MCF 10A (cell line): ENCODE measurements around the gene SPAG7. TPM values are rescaled to one million over a fixed set of nuclear protein-coding genes. Genes with fewer than 3 reads are reported as not detected.

Source experiments
- BruUV-seq: library from RNA; stranded (reverse); fragments of 400-500 nt; replicated peaks from 2 replicates; lab custom pipeline; 2021; lab: Mats Ljungman, UMichigan
- CTCF ChIA-PET: fragments of 300-600 bp; sonication (Branson Sonifier 250); formaldehyde crosslinking; extraction: SDS; loops from one replicate; lab custom pipeline; 2021; ENCODE audit warnings: antibody characterized with exemption, inconsistent platforms; lab: Yijun Ruan, JAX
- POLR2A ChIA-PET: fragments of 300-600, 350-650 bp; sonication (Branson Sonifier 250); formaldehyde crosslinking; extraction: SDS; loops from one replicate; lab custom pipeline; 2020; ENCODE audit warnings: antibody characterized with exemption, inconsistent platforms; lab: Yijun Ruan, JAX
- DNase-seq: peaks from one replicate; pipeline ENCODE4 v3.0.0-alpha.2; 2018; ENCODE audit not compliant: unreplicated experiment
- H3K27ac Mint-ChIP-seq: one replicate; pipeline ENCODE4 v1.8.0; 2022; ENCODE audit warnings: mild to moderate bottlenecking, low read depth, mixed read lengths; ENCODE audit not compliant: unreplicated experiment
- H3K27me3 Mint-ChIP-seq: one replicate; pipeline ENCODE4 v1.8.0; 2022; ENCODE audit warnings: mixed read lengths; ENCODE audit not compliant: insufficient read depth, unreplicated experiment
- H3K36me3 Mint-ChIP-seq: one replicate; pipeline ENCODE4 v1.8.0; 2022; ENCODE audit warnings: mild to moderate bottlenecking, moderate library complexity, mixed read lengths; ENCODE audit not compliant: insufficient read depth, unreplicated experiment
- H3K4me1 Mint-ChIP-seq: one replicate; pipeline ENCODE4 v1.8.0; 2022; ENCODE audit warnings: mixed read lengths; ENCODE audit not compliant: insufficient read depth, unreplicated experiment
- H3K4me3 Mint-ChIP-seq: one replicate; pipeline ENCODE4 v1.8.0; 2022; ENCODE audit warnings: mild to moderate bottlenecking, moderate library complexity, mixed read lengths; ENCODE audit not compliant: unreplicated experiment
- H3K9me3 Mint-ChIP-seq: one replicate; pipeline ENCODE4 v1.8.0; 2022; ENCODE audit warnings: mixed read lengths; ENCODE audit not compliant: unreplicated experiment
- CTCF ChIP-seq: fragments of 200-600 bp; IDR thresholded peaks from one replicate; pipeline ENCODE4 v1.8.0; 2022; ENCODE audit warnings: antibody characterized with exemption, mild to moderate bottlenecking; ENCODE audit not compliant: unreplicated experiment
- intact Hi-C: fragments of 100-400 bp; cut with micrococcal nuclease; formaldehyde crosslinking; loops from 2 replicates; pipeline ENCODE4 v1.14.1; 2022
- total RNA-seq: library from RNA; stranded (reverse); gene quantifications from 2 replicates; pipeline ENCODE4 v1.2.3, GENCODE V29; 2022

The SPAG7 gene
- total RNA-seq, 1 experiment from 2014 or later = 112 TPM

GRCh38 chr17:4944554-4945175, 23.0 kb downstream of the SPAG7 start:
- peaks cover 59% of the 10 kb centered on the region for H3K4me1 Mint-ChIP-seq
- no peaks in the 10 kb centered on the region for H3K9me3 Mint-ChIP-seq
- peak overlapping the region; percentile 90 for H3K27ac Mint-ChIP-seq
- DNase-seq = no peak
- no peak for TF ChIP-seq CTCF
- H3K36me3 Mint-ChIP-seq = peaks cover 68% of the 10 kb centered on the region
- peak overlapping the region; percentile 74 for H3K4me3 Mint-ChIP-seq
- ChIA-PET CTCF (interaction anchor here (0.7 to 1.7 kb wide), 2 partner anchors 35 kb away, joined by 3 to 5 read pairs; no protein-coding TSS in a partner anchor), POLR2A (interaction anchor here (0.6 to 21.5 kb wide), 3 partner anchors 23 to 145 kb away, joined by 3 to 639 read pairs (median 182); partner anchors contain the start of gene SPAG7)
- BruUV-seq = no TSS peak
- intact Hi-C loops = no loop called here
- no peaks in the 10 kb centered on the region for H3K27me3 Mint-ChIP-seq

DNA sequence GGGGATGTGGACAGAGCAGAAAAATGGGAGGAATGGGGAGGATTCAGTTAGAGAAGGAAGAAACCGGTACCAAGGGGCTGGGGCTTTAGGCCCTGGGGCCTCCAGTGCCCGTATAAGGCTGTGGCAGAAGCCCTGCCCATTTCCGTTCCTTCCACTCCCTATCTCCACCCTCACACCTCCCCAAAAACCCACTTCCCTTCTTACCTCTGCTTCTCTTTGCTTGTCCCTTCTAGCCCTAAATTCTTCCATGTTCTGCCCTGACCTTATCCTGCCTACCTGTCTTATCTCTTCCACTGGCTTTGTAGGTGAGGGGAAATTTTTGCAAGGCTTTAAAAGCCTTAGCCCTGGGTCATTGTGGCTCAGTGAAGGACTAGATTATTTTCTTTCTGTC, 23.5 kb downstream of the SPAG7 start:
- CTCF ChIA-PET = interaction anchor here (0.7 kb wide), 2 partner anchors 34 to 155 kb away, joined by 3 read pairs; partner anchors contain the start of gene GLTPD2
- H3K27ac Mint-ChIP-seq = peak overlapping the region; percentile 90
- intact Hi-C loops = no loop called here
- H3K36me3 Mint-ChIP-seq = peaks cover 68% of the 10 kb centered on the region
- POLR2A ChIA-PET = interaction anchor here (0.7 to 21.5 kb wide), 3 partner anchors 13 to 33 kb away, joined by 3 to 639 read pairs (median 182); partner anchors contain the start of gene SPAG7
- no TSS peak for BruUV-seq
- peaks cover 59% of the 10 kb centered on the region for H3K4me1 Mint-ChIP-seq
- H3K4me3 Mint-ChIP-seq = no peak overlapping the region
- no peaks in the 10 kb centered on the region for H3K9me3 Mint-ChIP-seq
- DNase-seq = no peak
- no peaks in the 10 kb centered on the region for H3K27me3 Mint-ChIP-seq
- TF ChIP-seq CTCF = no peak

- Mint-ChIP-seq H3K36me3 (peaks cover 67% of the 10 kb centered on the region), H3K27ac (peak overlapping the region; percentile 98), H3K27me3 (no peaks in the 10 kb centered on the region), H3K4me3 (peak overlapping the region; percentile 36), H3K4me1 (peaks cover 64% of the 10 kb centered on the region), H3K9me3 (no peaks in the 10 kb centered on the region)
- BruUV-seq = no TSS peak
- no peak for DNase-seq
- ChIA-PET POLR2A (interaction anchor here (0.8 to 21.5 kb wide), 3 partner anchors 25 to 474 kb away, joined by 3 to 639 read pairs (median 182); partner anchors contain the start of gene SPAG7), CTCF (interaction anchor here (0.7 kb wide), 1 partner anchor 26 kb away, joined by 3 read pairs; no protein-coding TSS in a partner anchor)
- intact Hi-C loops = no loop called here
- no peak for TF ChIP-seq CTCF
Observed at GRCh38 chr17:4942760-4943508, 24.7 kb downstream of the SPAG7 start.

GRCh38 chr17:4941319-4941610, 26.4 kb downstream of the SPAG7 start:
- peaks cover 55% of the 10 kb centered on the region for H3K4me1 Mint-ChIP-seq
- no peak for TF ChIP-seq CTCF
- H3K4me3 Mint-ChIP-seq = peak overlapping the region; percentile 91
- BruUV-seq = no TSS peak
- H3K9me3 Mint-ChIP-seq = no peaks in the 10 kb centered on the region
- peak overlapping the region; percentile 98 for H3K27ac Mint-ChIP-seq
- no peak for DNase-seq
- intact Hi-C loops = loop anchor here (2.0 kb wide), 1 partner anchor 20 kb away; no protein-coding TSS in a partner anchor
- peaks cover 69% of the 10 kb centered on the region for H3K36me3 Mint-ChIP-seq
- H3K27me3 Mint-ChIP-seq = no peaks in the 10 kb centered on the region
- ChIA-PET POLR2A (interaction anchor here (2.5 to 21.5 kb wide), 5 partner anchors 8 to 46 kb away, joined by 22 to 639 read pairs (median 77); partner anchors contain the start of genes CAMTA2, ENO3, PFN1 and SPAG7), CTCF (interaction anchor here (0.6 kb wide), 1 partner anchor 39 kb away, joined by 3 read pairs; no protein-coding TSS in a partner anchor)
